HepG2 (cell line): Measurements from ENCODE around the gene SHTN1. TPM values are rescaled to one million over a fixed set of nuclear protein-coding genes. Genes with fewer than 3 reads are reported as not detected.
A peak's percentile ranks its signal among the peaks of the same experiment; 100 is the strongest.

Experiments used
- ARID2 ChIP-seq: sonication (generic); formaldehyde crosslinking; IDR thresholded peaks from 2 replicates; pipeline ENCODE4 v1.8.1; 2022; ENCODE audit warnings: mild to moderate bottlenecking, missing genetic modification reagents, borderline replicate concordance
- CEBPB ChIP-seq: IDR thresholded peaks from 2 replicates; pipeline ENCODE4 v1.6.1; 2011; ENCODE audit warnings: low read depth, low read length, improper control_type of control experiment, borderline replicate concordance
- IRX3 ChIP-seq: sonication (generic); formaldehyde crosslinking; IDR thresholded peaks from 2 replicates; pipeline ENCODE4 v1.8.1; 2023; ENCODE audit warnings: mild to moderate bottlenecking, low read depth, missing genetic modification reagents, borderline replicate concordance
- KLF9 ChIP-seq: IDR thresholded peaks from 2 replicates; pipeline ENCODE4 v1.6.1; 2016; ENCODE audit warnings: low read depth
- MIXL1 ChIP-seq: IDR thresholded peaks from 2 replicates; pipeline ENCODE4 v1.6.1; 2016
- NKX3-1 ChIP-seq: sonication (generic); formaldehyde crosslinking; IDR thresholded peaks from 2 replicates; pipeline ENCODE4 v1.5.0; 2020; ENCODE audit warnings: missing genetic modification reagents
- PRDM4 ChIP-seq: sonication (generic); formaldehyde crosslinking; IDR thresholded peaks from 2 replicates; pipeline ENCODE4 v1.9.0; 2021; ENCODE audit warnings: missing genetic modification reagents, borderline replicate concordance
- RBM39 ChIP-seq: fragments of 200-400 bp; formaldehyde crosslinking; IDR thresholded peaks from one replicate; pipeline ENCODE4 v1.6.1; 2018; ENCODE audit warnings: antibody characterized with exemption, mild to moderate bottlenecking, low read depth, low read length; ENCODE audit not compliant: poor library complexity, severe bottlenecking
- SKIL ChIP-seq: sonication (generic); formaldehyde crosslinking; IDR thresholded peaks from 2 replicates; pipeline ENCODE4 v1.8.0; 2022; ENCODE audit warnings: missing genetic modification reagents, mild to moderate bottlenecking, moderate library complexity, borderline replicate concordance
- SP5 ChIP-seq: IDR thresholded peaks from 2 replicates; pipeline ENCODE4 v1.6.1; 2016; ENCODE audit warnings: low read depth, borderline replicate concordance
- STAT5B ChIP-seq: sonication (generic); formaldehyde crosslinking; IDR thresholded peaks from 2 replicates; pipeline ENCODE4 v1.4.0; 2020; ENCODE audit warnings: missing genetic modification reagents
- TOE1 ChIP-seq: sonication (generic); formaldehyde crosslinking; IDR thresholded peaks from 2 replicates; pipeline ENCODE4 v1.4.0; 2020; ENCODE audit warnings: mild to moderate bottlenecking, missing genetic modification reagents
- ZBTB44 ChIP-seq: sonication (generic); formaldehyde crosslinking; IDR thresholded peaks from 2 replicates; pipeline ENCODE4 v1.4.0; 2020; ENCODE audit warnings: missing genetic modification reagents
- ZNF142 ChIP-seq: sonication (generic); formaldehyde crosslinking; IDR thresholded peaks from 2 replicates; pipeline ENCODE4 v1.4.0; 2020; ENCODE audit warnings: missing genetic modification reagents
- ZNF296 ChIP-seq: sonication (generic); formaldehyde crosslinking; conservative IDR thresholded peaks from 2 replicates; pipeline ENCODE4 v1.5.0; 2020; ENCODE audit warnings: mild to moderate bottlenecking, missing genetic modification reagents
- ZNF3 ChIP-seq: IDR thresholded peaks from 2 replicates; pipeline ENCODE4 v1.7.0; 2017; ENCODE audit warnings: inconsistent platforms
- ZNF33B ChIP-seq: sonication (generic); formaldehyde crosslinking; IDR thresholded peaks from 2 replicates; pipeline ENCODE4 v1.5.1; 2020; ENCODE audit warnings: mild to moderate bottlenecking, missing genetic modification reagents
- ZNF383 ChIP-seq: sonication (generic); formaldehyde crosslinking; IDR thresholded peaks from 2 replicates; pipeline ENCODE4 v1.4.0; 2020; ENCODE audit warnings: missing genetic modification reagents, mild to moderate bottlenecking, borderline replicate concordance
- ZNF549 ChIP-seq: sonication (generic); formaldehyde crosslinking; IDR thresholded peaks from 2 replicates; pipeline ENCODE4 v1.5.0; 2020; ENCODE audit warnings: missing genetic modification reagents
- ZNF616 ChIP-seq: sonication (generic); formaldehyde crosslinking; IDR thresholded peaks from 2 replicates; pipeline ENCODE4 v1.5.0; 2020; ENCODE audit warnings: low read depth, mild to moderate bottlenecking, missing genetic modification reagents
- polyA plus RNA-seq, 8 experiments: library from polyadenylated mRNA; depleted of rRNA in 3 of 8; stranded (reverse) in 7 of 8; unstranded in 1 of 8; fragments of >200 nt; fragmentation: Illumina TruSeq in 4 of 8; extraction: Trizol in 4 of 8; gene quantifications; 2 replicates each; pipeline versions ENCODE4 v1.2.1 to v1.2.3, GENCODE V29; 2011 to 2016; ENCODE audit warnings: low read depth in 4 of 8, missing spikeins in 1 of 8, mixed read lengths in 1 of 8; ENCODE audit not compliant: insufficient read depth in 1 of 8
- total RNA-seq, 5 experiments: library from RNA; depleted of rRNA; stranded (reverse); fragments of >200 nt; fragmentation: Illumina TruSeq; extraction: Trizol; gene quantifications; 2 replicates each; pipeline ENCODE4 v1.2.3, GENCODE V29; 2016; ENCODE audit warnings: low read depth in 1 of 5

SHTN1 gene
- total and polyA plus RNA-seq, 2 of the 13 experiments (the other 11 are each of a cell fraction or from before 2014, with no cell fraction given) = 11.3 to 15.6 TPM

- TF ChIP-seq ZNF142 (CRISPR knock-in tag) = no peak
- no peak for TF ChIP-seq TOE1 (CRISPR knock-in tag)
- TF ChIP-seq ZBTB44 = no peak
- no peak for TF ChIP-seq ZNF296
- no peak for TF ChIP-seq KLF9
- 0 out of 2 replicates have a peak, but pooled peaks have one; percentile 13 for TF ChIP-seq SP5 (CRISPR knock-in tag)
- TF ChIP-seq RBM39 = no peak
- 0 out of 2 replicates have a peak, but pooled peaks have one; percentile 41 for TF ChIP-seq ZNF3 (CRISPR knock-in tag)
- TF ChIP-seq ZNF383 (CRISPR knock-in tag) = no peak
- no peak for TF ChIP-seq SKIL (CRISPR knock-in tag)
- TF ChIP-seq MIXL1 (CRISPR knock-in tag) = no peak
- peak; percentile 87 for TF ChIP-seq CEBPB
- no peak for TF ChIP-seq PRDM4 (CRISPR knock-in tag)
- no peak for TF ChIP-seq ZNF549
- no peak for TF ChIP-seq IRX3 (CRISPR knock-in tag)
- no peak for TF ChIP-seq ZNF33B
- TF ChIP-seq NKX3-1 (CRISPR knock-in tag) = no peak
- no peak for TF ChIP-seq ARID2 (CRISPR knock-in tag)
- no peak for TF ChIP-seq ZNF616
- no peak for TF ChIP-seq STAT5B (CRISPR knock-in tag)
Measured at GRCh38 chr10:117003336-117003735, 1.7 kb downstream of the SHTN1 start (continued).
